Testis (tissue), 2 donors: ENCODE measurements around the gene IQCN.

Experiments
- POLR2A ChIP-seq: fragments of 450-650 bp; IDR thresholded peaks from one replicate; pipeline ENCODE4 v1.6.1; 2017; ENCODE audit warnings: antibody characterized with exemption, mild to moderate bottlenecking, moderate library complexity
- TF ChIP-seq, protein P1 (sequence below), 3 experiments: fragments of 450-650 bp in 2 of 3; fragments of 200-600 bp in 1 of 3; sonication (generic) in 1 of 3; IDR thresholded peaks; one replicate each; pipeline ENCODE4 v1.5.1; 2016 to 2019; ENCODE audit warnings: antibody characterized with exemption in 3 of 3, mild to moderate bottlenecking in 2 of 3, moderate library complexity in 1 of 3

DNA sequence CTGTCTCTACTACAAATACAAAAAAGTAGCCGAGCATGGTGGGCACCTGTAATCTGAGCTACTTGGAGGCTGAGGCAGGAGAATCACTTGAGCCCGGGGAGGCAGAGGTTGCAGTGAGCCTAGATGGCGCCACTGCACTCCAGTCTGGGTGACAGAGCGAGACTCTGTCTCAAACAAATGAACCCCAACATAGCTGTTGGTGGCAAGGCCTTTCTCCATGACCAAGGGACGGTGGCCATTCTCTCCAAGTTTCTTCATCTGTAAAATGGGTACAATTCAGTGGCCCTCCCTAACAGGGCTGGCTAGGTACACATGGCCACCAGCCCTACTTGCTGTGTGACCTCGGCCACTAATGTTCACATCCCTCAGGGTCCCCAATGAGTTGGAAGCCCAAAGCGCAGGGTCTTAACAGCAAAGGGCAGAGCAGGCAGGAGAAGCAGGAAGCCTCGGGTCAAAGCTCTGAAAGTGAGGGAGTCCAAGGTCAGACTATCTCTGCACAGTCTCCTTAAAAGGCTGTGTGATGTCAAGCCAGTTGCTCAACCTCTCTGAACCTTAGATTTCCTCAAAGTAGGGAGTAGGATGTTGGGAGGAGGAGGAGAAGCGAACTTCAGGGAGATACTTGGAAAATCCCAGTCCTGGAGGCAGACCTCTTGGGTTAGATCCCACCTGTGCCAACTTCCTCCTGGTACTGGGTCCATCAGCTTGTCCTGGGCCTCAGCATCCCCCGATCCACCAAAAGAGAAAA, 4.4 kb upstream of the IQCN start:
- TF ChIP-seq, protein P1, sequence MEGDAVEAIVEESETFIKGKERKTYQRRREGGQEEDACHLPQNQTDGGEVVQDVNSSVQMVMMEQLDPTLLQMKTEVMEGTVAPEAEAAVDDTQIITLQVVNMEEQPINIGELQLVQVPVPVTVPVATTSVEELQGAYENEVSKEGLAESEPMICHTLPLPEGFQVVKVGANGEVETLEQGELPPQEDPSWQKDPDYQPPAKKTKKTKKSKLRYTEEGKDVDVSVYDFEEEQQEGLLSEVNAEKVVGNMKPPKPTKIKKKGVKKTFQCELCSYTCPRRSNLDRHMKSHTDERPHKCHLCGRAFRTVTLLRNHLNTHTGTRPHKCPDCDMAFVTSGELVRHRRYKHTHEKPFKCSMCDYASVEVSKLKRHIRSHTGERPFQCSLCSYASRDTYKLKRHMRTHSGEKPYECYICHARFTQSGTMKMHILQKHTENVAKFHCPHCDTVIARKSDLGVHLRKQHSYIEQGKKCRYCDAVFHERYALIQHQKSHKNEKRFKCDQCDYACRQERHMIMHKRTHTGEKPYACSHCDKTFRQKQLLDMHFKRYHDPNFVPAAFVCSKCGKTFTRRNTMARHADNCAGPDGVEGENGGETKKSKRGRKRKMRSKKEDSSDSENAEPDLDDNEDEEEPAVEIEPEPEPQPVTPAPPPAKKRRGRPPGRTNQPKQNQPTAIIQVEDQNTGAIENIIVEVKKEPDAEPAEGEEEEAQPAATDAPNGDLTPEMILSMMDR (IDR thresholded peaks at IDR 0.05): no peak
- no peak for TF ChIP-seq POLR2A
